Activated CD4-positive, alpha-beta T cell treated with anti-CD3 and anti-CD28 coated beads, Interleukin-2, Interleukin-4, amounts not matched to agents 100 ng/mL and 50 ng/mL, durations not matched to agents 16 hours and 8 hours (primary cell): ENCODE measurements around the gene RGMB.

Experiments used
- DNase-seq: peaks from one replicate; pipeline ENCODE4 v3.0.0-alpha.2; 2020; ENCODE audit warnings: low spot score

RGMB gene

GRCh38 chr5:98827588-98828284 lies 54.3 kb downstream of the RGMB start:
- DNase-seq, result no peak

DNA sequence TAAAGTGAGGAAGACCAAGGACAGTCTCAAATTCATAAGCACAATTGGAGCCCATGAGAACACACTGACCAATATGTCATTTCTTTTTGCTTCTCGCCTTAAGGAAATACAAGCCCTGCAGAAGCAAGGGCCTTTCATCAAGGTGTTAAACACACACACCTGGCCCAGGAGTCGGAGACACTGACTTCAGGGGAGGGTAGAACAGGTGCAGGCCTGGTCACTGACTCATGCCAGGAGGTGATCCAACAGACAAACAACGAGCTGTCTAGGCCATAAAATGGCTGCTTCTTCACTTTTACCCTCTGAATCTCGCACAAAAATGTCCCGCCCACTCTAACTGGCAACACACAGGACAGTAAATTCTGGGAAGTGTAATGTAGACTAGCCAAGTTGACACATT lies 62.7 kb downstream of the RGMB start:
- no peak for DNase-seq

- no peak for DNase-seq
Measured at GRCh38 chr5:98839469-98840383, 66.3 kb downstream of the RGMB start.

DNA sequence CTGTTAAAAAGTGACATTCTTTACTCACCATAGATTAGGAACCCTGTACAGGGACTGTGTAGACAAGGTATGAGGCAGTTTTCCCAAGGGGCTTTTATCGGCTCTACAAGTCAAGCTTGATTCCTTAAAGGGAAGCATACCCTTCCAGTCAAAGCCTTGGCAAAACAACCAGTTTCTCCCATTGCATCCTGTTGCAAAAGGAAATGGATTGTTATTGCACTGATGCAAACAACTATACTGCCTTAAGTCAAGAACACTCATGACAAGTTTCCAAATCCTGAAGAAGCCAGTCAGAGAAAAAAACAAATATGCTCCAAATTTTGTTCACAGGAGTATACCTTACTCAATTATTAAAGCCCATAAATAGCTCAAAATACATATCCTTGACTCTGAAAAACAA lies 67.5 kb downstream of the RGMB start:
- DNase-seq, result no peak

DNA sequence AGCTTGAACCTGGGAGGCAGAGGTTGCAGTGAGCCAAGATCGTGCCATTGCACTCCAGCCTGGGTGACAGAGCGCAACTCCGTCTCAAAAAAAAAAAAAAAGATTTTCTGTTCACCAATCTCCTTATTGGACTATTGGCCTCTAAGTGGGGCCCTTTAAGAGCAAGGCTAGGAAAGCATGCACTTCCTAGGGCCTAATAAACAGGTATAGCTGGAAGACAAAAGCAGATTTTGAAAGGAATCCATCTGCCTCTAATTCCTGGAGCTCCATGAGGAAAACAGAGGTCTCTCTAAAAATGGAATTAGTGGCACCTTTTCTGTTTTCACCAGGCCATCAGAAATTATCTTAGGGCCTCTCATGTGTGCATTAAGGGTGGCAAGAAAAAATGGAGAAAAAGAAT lies 70.0 kb downstream of the RGMB start:
- no peak for DNase-seq

DNA sequence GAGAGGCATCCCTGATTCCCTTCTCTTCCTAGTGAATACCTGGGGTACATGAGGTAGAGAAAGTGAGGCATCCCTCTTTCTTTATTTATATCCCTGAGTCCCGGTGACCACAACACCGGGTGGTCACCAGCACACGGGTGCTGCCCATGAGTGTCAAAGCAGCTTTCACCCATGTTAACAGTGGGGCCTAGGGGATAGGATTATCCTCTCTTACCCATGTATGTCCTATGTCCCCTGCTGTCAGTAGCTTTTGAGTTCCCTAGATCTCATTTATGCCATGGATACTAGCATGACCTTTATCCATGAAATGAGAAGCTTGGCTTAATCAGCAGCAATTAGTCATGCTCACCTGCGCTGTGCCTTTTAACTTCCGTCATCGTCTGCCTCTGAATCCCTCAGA lies 71.4 kb downstream of the RGMB start:
- DNase-seq, result no peak

DNA sequence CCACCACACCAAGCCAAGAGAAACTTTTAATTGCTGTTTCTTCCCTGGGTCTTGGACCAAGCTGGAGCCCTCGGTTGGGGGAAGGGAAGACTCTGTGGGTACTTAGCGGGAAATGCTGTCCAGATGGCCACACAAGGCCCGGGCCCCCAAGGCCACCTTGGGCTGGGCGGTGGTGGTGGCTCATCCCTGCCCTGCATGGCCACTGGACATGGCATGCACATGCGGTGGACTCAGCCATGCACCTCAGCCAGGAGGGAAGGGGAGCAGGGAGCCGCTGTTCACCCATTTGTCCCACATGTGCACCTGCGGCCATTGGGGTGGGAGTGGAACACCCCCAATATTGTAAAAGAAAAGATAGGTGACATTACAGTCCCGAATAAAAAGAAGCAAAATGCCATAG lies 72.4 kb downstream of the RGMB start:
- DNase-seq, result no peak
